Activated CD8-positive, alpha-beta T cell treated with anti-CD3 and anti-CD28 coated beads for 36 hours (primary cell): ENCODE data around the gene TOMM22. TPM values are rescaled to one million over a fixed set of nuclear protein-coding genes. Genes with fewer than 3 reads are reported as not detected.

Experiments used
- ATAC-seq: fragments of 200-7000 bp; cut with Tn5 transposase; one replicate; pipeline ENCODE4 v1.10.0; 2021; ENCODE audit warnings: mild to moderate bottlenecking, moderate library complexity
- CTCF ChIA-PET: fragments of 350-600 bp; sonication (Branson Sonifier 250); formaldehyde crosslinking; loops from one replicate; lab custom pipeline; 2021; ENCODE audit warnings: antibody characterized with exemption; lab: Charles Lee
- POLR2A ChIA-PET: fragments of 350-600 bp; sonication (Branson Sonifier 250); formaldehyde crosslinking; loops from one replicate; lab custom pipeline; 2021; ENCODE audit warnings: antibody characterized with exemption; lab: Charles Lee
- DNase-seq: peaks from one replicate; pipeline ENCODE4 v3.0.0-alpha.2; 2020
- H3K27ac Mint-ChIP-seq: one replicate; pipeline ENCODE4 v1.8.0; 2021; ENCODE audit warnings: mild to moderate bottlenecking, mixed read lengths
- H3K27me3 Mint-ChIP-seq: one replicate; pipeline ENCODE4 v1.8.0; 2021; ENCODE audit warnings: mixed read lengths
- H3K36me3 Mint-ChIP-seq: one replicate; pipeline ENCODE4 v1.8.0; 2021; ENCODE audit warnings: low read depth, mixed read lengths
- H3K4me1 Mint-ChIP-seq: one replicate; pipeline ENCODE4 v1.8.0; 2021; ENCODE audit warnings: low read depth, mixed read lengths
- H3K4me3 Mint-ChIP-seq: one replicate; pipeline ENCODE4 v1.8.0; 2021; ENCODE audit warnings: mild to moderate bottlenecking, moderate library complexity, mixed read lengths
- H3K9me3 Mint-ChIP-seq: one replicate; pipeline ENCODE4 v1.8.0; 2021; ENCODE audit warnings: mixed read lengths
- intact Hi-C: fragments of 100-400 bp; cut with micrococcal nuclease; formaldehyde crosslinking; loops from one replicate; pipeline ENCODE4 v1.10.0; 2022
- total RNA-seq, 2 experiments: library from RNA; stranded (reverse); gene quantifications; one replicate each; pipeline ENCODE4 v1.2.3, GENCODE V29; 2021
- TF ChIP-seq, protein P1 (sequence below): fragments of 200-600 bp; IDR thresholded peaks from one replicate; pipeline ENCODE4 v1.8.0; 2022; ENCODE audit warnings: antibody characterized with exemption, mild to moderate bottlenecking

Gene TOMM22
- total RNA-seq, result 100 to 1,000 TPM; 155 to 158 TPM

- H3K27me3 Mint-ChIP-seq, result no peaks in the 10 kb centered on the region
- POLR2A ChIA-PET, result interaction anchor here (1.0 to 3.1 kb wide), 13 partner anchors 10 to 415 kb away, joined by 3 to 62 read pairs (median 4); partner anchors contain the start of genes DMC1, GTPBP1 and JOSD1
- TF ChIP-seq, protein P1, sequence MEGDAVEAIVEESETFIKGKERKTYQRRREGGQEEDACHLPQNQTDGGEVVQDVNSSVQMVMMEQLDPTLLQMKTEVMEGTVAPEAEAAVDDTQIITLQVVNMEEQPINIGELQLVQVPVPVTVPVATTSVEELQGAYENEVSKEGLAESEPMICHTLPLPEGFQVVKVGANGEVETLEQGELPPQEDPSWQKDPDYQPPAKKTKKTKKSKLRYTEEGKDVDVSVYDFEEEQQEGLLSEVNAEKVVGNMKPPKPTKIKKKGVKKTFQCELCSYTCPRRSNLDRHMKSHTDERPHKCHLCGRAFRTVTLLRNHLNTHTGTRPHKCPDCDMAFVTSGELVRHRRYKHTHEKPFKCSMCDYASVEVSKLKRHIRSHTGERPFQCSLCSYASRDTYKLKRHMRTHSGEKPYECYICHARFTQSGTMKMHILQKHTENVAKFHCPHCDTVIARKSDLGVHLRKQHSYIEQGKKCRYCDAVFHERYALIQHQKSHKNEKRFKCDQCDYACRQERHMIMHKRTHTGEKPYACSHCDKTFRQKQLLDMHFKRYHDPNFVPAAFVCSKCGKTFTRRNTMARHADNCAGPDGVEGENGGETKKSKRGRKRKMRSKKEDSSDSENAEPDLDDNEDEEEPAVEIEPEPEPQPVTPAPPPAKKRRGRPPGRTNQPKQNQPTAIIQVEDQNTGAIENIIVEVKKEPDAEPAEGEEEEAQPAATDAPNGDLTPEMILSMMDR, result no peak
- peak within 1 kb of the TSS; percentile 96 for H3K27ac Mint-ChIP-seq
- peaks cover 40% of the 10 kb centered on the region for H3K36me3 Mint-ChIP-seq
- no peaks in the 10 kb centered on the region for H3K9me3 Mint-ChIP-seq
- CTCF ChIA-PET, result interaction anchor here (0.6 to 2.1 kb wide), 17 partner anchors 9 to 630 kb away, joined by 3 to 16 read pairs (median 4); partner anchors contain the start of genes CBY1, FAM227A and GTPBP1
- ATAC-seq, result peak; percentile 98
- peak; percentile 89 for DNase-seq
- intact Hi-C loops, result no loop called here
- H3K4me3 Mint-ChIP-seq, result peak within 1 kb of the TSS; percentile 97
- peaks cover 26% of the 10 kb centered on the region for H3K4me1 Mint-ChIP-seq
These were observed at the start of gene TOMM22 for GRCh38 chr22:38681582-38682335. TOMM22 (plus strand) TSS chr22:38681957; CDS start chr22:38681979, 22 bp downstream.

GRCh38 chr22:38632528-38632927, 49.2 kb upstream of the TOMM22 start:
- Mint-ChIP-seq H3K4me3 (no peak overlapping the region), H3K36me3 (no peaks in the 10 kb centered on the region), H3K4me1 (peaks cover 10% of the 10 kb centered on the region), H3K27ac (no peak overlapping the region), H3K9me3 (no peaks in the 10 kb centered on the region), H3K27me3 (no peaks in the 10 kb centered on the region)
- ATAC-seq, result no peak
- ChIA-PET CTCF (no interaction called here), POLR2A (no interaction called here)
- TF ChIP-seq, protein P1, result no peak
- DNase-seq, result no peak
- intact Hi-C loops, result no loop called here

- intact Hi-C loops, result no loop called here
- Mint-ChIP-seq H3K4me1 (no peaks in the 10 kb centered on the region), H3K27ac (no peak overlapping the region), H3K27me3 (peaks cover under 1% of the 10 kb centered on the region), H3K9me3 (no peaks in the 10 kb centered on the region), H3K4me3 (no peak overlapping the region), H3K36me3 (no peaks in the 10 kb centered on the region)
- POLR2A ChIA-PET, result no interaction called here
- CTCF ChIA-PET, result interaction anchor here (0.7 kb wide), 1 partner anchor 732 kb away, joined by 3 read pairs; the partner anchor contains the start of gene MICALL1
- ATAC-seq, result no peak
- DNase-seq, result no peak
- TF ChIP-seq, protein P1, result no peak
These were observed 43.5 kb upstream of the TOMM22 start for GRCh38 chr22:38638216-38638615.

DNA sequence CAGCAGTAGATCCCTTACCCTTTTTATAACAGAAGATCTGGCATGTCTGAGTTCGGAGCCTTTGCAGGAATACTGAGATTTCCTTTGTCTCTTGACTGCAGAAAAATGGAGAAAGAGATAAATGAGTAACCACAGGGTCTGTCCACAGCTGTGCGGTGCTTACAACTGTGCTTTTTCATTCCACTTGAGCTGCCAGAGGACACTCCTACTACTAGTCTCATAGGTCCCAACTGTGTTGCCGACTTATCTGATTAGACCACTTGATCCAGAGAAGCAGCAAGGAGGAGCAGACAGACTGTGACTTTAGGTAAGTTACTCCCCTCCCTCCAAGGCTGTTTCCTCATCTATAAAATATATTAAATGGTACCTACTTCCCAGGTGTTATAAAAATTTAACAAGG, 43.0 kb upstream of the TOMM22 start:
- intact Hi-C loops, result no loop called here
- ChIA-PET CTCF (interaction anchor here (0.7 kb wide), 1 partner anchor 732 kb away, joined by 3 read pairs; the partner anchor contains the start of gene MICALL1), POLR2A (interaction anchor here (0.7 kb wide), 1 partner anchor 22 kb away, joined by 3 read pairs; no protein-coding TSS in a partner anchor)
- Mint-ChIP-seq H3K27me3 (peaks cover 2% of the 10 kb centered on the region), H3K4me1 (no peaks in the 10 kb centered on the region), H3K9me3 (no peaks in the 10 kb centered on the region), H3K36me3 (no peaks in the 10 kb centered on the region), H3K27ac (no peak overlapping the region), H3K4me3 (no peak overlapping the region)
- ATAC-seq (no peak), DNase-seq (no peak)
- TF ChIP-seq, protein P1, result no peak
